Measurements from ENCODE around the gene RAB11FIP4.

The RAB11FIP4 gene

GRCh38 chr17:31564883-31565301, 173.4 kb downstream of the RAB11FIP4 start:
- no peak for DNase-seq (ENCODE audit: low read depth in 2 of 2, low spot score in 1 of 2)

- no peak for DNase-seq (ENCODE audit: low read depth in 2 of 2, low spot score in 1 of 2)
Measured at GRCh38 chr17:31565652-31566051, 174.2 kb downstream of the RAB11FIP4 start.

- DNase-seq (ENCODE audit: low read depth in 2 of 2, low spot score in 1 of 2), result no peak
Measured at GRCh38 chr17:31566247-31566991, 174.9 kb downstream of the RAB11FIP4 start.

GRCh38 chr17:31566992-31567373, 175.5 kb downstream of the RAB11FIP4 start:
- DNase-seq (ENCODE audit: low read depth in 2 of 2, low spot score in 1 of 2), result no peak

GRCh38 chr17:31568121-31568520, 176.6 kb downstream of the RAB11FIP4 start:
- DNase-seq (ENCODE audit: low read depth in 2 of 2, low spot score in 1 of 2), result no peak

GRCh38 chr17:31568539-31568938, 177.1 kb downstream of the RAB11FIP4 start:
- DNase-seq (ENCODE audit: low read depth in 2 of 2, low spot score in 1 of 2), result no peak

GRCh38 chr17:31570231-31570630, 178.8 kb downstream of the RAB11FIP4 start:
- DNase-seq (ENCODE audit: low read depth in 2 of 2, low spot score in 1 of 2), result no peak

- no peak for DNase-seq (ENCODE audit: low read depth in 2 of 2, low spot score in 1 of 2)
Measured at GRCh38 chr17:31570951-31571892, 179.7 kb downstream of the RAB11FIP4 start.

GRCh38 chr17:31572341-31572740, 180.9 kb downstream of the RAB11FIP4 start:
- DNase-seq (ENCODE audit: low read depth in 2 of 2, low spot score in 1 of 2), result no peak

GRCh38 chr17:31573047-31573446, 181.6 kb downstream of the RAB11FIP4 start:
- no peak for DNase-seq (ENCODE audit: low read depth in 2 of 2, low spot score in 1 of 2)

GRCh38 chr17:31573861-31574260, 182.4 kb downstream of the RAB11FIP4 start:
- no peak for DNase-seq (ENCODE audit: low read depth in 2 of 2, low spot score in 1 of 2)

GRCh38 chr17:31574458-31574857, 183.0 kb downstream of the RAB11FIP4 start:
- no peak for DNase-seq (ENCODE audit: low read depth in 2 of 2, low spot score in 1 of 2)

GRCh38 chr17:31575043-31575442, 183.6 kb downstream of the RAB11FIP4 start:
- DNase-seq (ENCODE audit: low read depth in 2 of 2, low spot score in 1 of 2), result no peak

- no peak for DNase-seq (ENCODE audit: low read depth in 2 of 2, low spot score in 1 of 2)
Measured at GRCh38 chr17:31579265-31579664, 187.8 kb downstream of the RAB11FIP4 start.

GRCh38 chr17:31580316-31580705, 188.8 kb downstream of the RAB11FIP4 start:
- DNase-seq (ENCODE audit: low read depth in 2 of 2, low spot score in 1 of 2), result no peak

- no peak for DNase-seq (ENCODE audit: low read depth in 2 of 2, low spot score in 1 of 2)
Measured at GRCh38 chr17:31580706-31581490, 189.4 kb downstream of the RAB11FIP4 start.

GRCh38 chr17:31581491-31581890, 190.0 kb downstream of the RAB11FIP4 start:
- DNase-seq (ENCODE audit: low read depth in 2 of 2, low spot score in 1 of 2), result no peak

GRCh38 chr17:31582151-31582907, 190.9 kb downstream of the RAB11FIP4 start:
- DNase-seq (ENCODE audit: low read depth in 2 of 2, low spot score in 1 of 2), result no peak

GRCh38 chr17:31583772-31584356, 192.4 kb downstream of the RAB11FIP4 start:
- DNase-seq (ENCODE audit: low read depth in 2 of 2, low spot score in 1 of 2), result no peak
